ENCODE measurements around the gene CCT2. TPM values are rescaled to one million over a fixed set of nuclear protein-coding genes. Genes with fewer than 3 reads are reported as not detected.
"Not testable (repeated sequence)": the region's sequence is repeated elsewhere in the genome, so short reads cannot be mapped to it uniquely, and the experiment has no call there.

CCT2 gene
- total and polyA plus RNA-seq, 10 donors = 80.5 to 120 (median 92.6) TPM

DNA sequence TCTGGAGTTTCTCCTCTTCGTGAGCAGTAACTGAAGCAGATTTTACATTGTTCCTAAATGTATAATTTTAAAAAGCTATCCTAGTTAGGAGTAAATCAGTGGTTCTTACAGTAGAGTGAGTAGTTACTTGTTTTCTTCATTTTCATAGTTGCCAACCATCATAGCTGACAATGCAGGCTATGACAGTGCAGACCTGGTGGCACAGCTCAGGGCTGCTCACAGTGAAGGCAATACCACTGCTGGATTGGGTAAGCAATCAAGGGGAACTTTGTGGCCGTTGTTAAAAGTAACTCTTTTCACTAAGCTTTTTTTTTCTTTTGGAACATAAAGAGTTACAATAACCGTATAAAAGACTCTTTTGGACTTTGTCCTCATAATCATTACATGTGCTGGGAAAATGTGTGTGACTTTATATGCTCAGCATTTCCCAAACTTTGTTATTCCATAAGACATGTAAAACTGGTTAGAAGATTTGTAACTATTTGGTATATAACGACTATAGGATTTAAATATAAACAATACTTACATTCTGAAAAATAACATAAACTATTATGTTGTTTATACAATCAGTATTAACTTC lies 13.0 kb downstream of the CCT2 start:
- no peaks in the 10 kb centered on the region for H3K4me1 ChIP-seq

DNA sequence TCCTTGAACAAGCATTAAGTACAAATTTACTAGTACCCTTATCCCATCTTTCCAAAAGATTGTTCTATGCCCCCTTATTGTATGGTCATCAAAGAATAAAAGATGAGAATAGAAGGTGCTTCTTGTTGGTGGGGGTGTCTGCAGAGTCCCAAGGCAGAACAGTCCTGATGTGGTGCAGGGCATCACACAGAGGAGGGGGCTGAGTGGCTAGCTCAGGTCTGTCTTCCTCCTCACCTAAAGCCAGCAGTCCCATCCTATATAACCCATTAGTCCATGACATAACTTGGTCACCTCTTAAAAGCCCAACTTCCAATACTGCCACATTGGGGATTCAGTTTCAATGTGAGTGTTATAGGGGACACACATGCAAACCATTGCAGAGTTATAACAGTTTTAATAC lies 15.5 kb downstream of the CCT2 start:
- Histone ChIP-seq H3K36me3 (peaks cover 5 to 79% (median 75%) of the 10 kb centered on the region in 6 donors), H3K27ac (no peak overlapping the region), H3K27me3 (replicated peaks in 1 of 7) (no peaks in the 10 kb centered on the region), H3K4me3 (no peak overlapping the region), H3K9me3 (peaks cover 0 to 5% (median 0%) of the 10 kb centered on the region in 8 donors), H3K4me1 (no peaks in the 10 kb centered on the region)
- intact Hi-C loops (cut with DNase I; ENCODE audit: low total_unique reads) = no loop called here
- no peak for TF ChIP-seq POLR2A (IDR thresholded peaks at IDR 0.05)
- TF ChIP-seq POLR2AphosphoS5 (IDR thresholded peaks at IDR 0.05) = no peak
- TF ChIP-seq, protein P1, sequence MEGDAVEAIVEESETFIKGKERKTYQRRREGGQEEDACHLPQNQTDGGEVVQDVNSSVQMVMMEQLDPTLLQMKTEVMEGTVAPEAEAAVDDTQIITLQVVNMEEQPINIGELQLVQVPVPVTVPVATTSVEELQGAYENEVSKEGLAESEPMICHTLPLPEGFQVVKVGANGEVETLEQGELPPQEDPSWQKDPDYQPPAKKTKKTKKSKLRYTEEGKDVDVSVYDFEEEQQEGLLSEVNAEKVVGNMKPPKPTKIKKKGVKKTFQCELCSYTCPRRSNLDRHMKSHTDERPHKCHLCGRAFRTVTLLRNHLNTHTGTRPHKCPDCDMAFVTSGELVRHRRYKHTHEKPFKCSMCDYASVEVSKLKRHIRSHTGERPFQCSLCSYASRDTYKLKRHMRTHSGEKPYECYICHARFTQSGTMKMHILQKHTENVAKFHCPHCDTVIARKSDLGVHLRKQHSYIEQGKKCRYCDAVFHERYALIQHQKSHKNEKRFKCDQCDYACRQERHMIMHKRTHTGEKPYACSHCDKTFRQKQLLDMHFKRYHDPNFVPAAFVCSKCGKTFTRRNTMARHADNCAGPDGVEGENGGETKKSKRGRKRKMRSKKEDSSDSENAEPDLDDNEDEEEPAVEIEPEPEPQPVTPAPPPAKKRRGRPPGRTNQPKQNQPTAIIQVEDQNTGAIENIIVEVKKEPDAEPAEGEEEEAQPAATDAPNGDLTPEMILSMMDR (IDR thresholded peaks at IDR 0.05 in 8 of 11, conservative IDR thresholded peaks at IDR 0.05 in 3 of 11) = no peak
- no peak for DNase-seq

More for the DNA sequence above, 13.0 kb downstream of the CCT2 start:
- no peak for TF ChIP-seq POLR2AphosphoS5 (IDR thresholded peaks at IDR 0.05)
- TF ChIP-seq, protein P1 (IDR thresholded peaks at IDR 0.05 in 8 of 11, conservative IDR thresholded peaks at IDR 0.05 in 3 of 11) = no peak
- TF ChIP-seq POLR2A (IDR thresholded peaks at IDR 0.05) = no peak
- H3K36me3 ChIP-seq = peaks cover 5 to 100% (median 96%) of the 10 kb centered on the region in 6 donors
- no peaks in the 10 kb centered on the region for H3K27me3 ChIP-seq (replicated peaks in 1 of 7)
- 62 to 85% (median 71%) methylated on average over 4 of the region's 4 CpGs for WGBS, 5 donors
- intact Hi-C loops (cut with DNase I; ENCODE audit: low total_unique reads) = no loop called here
- H3K27ac ChIP-seq = no peak overlapping the region
- no peak for DNase-seq
- no peak overlapping the region for H3K4me3 ChIP-seq
- peaks cover 0 to 1% (median 0%) of the 10 kb centered on the region in 8 donors for H3K9me3 ChIP-seq

DNA sequence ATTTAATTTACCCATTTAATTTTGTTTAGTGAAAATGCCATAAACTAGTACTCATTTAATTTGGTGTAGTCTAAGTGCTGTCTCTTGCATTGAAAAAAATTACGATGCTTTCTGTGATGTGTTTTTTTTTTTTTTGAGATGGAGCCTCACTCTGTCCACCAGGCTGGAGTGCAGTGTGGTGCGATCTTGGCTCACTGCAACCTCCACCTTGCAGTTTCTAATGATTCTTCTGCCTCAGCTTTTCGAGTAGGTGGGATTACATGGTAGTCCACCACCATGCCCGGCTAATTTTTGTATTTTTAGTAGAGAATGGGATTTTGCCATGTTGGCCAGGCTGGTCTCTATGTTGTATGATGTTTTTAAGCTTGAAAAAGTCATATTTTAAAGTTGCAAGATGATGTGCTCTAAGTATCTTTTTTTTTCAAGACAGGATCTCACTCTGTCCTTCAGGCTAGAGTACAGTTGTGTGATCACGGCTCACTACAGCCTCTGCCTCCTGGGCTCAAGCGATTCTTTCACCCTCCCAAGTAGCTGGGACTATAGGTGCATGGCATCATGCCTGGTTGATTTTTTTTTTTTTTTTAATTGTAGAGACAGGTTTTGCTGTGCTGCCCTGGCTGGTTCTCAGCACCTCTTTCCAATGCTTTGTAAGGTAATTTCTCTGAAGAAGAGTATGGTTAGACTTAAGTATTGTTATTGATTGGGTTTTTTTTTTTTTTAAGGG lies 16.9 kb downstream of the CCT2 start:
- H3K4me3 ChIP-seq = no peak overlapping the region
- no peak for DNase-seq
- TF ChIP-seq POLR2AphosphoS5 (IDR thresholded peaks at IDR 0.05) (no peak), POLR2A (IDR thresholded peaks at IDR 0.05) (no peak)
- TF ChIP-seq, protein P1 (IDR thresholded peaks at IDR 0.05 in 8 of 11, conservative IDR thresholded peaks at IDR 0.05 in 3 of 11) = no peak
- no peak overlapping the region for H3K27ac ChIP-seq
- 93 to 98% (median 96%) methylated on average over 6 of the region's 6 CpGs for WGBS, 5 donors
- no peaks in the 10 kb centered on the region for H3K4me1 ChIP-seq
- peaks cover 5 to 65% (median 65%) of the 10 kb centered on the region in 6 donors for H3K36me3 ChIP-seq
- H3K9me3 ChIP-seq = peaks cover 0 to 5% (median 0%) of the 10 kb centered on the region in 8 donors
- intact Hi-C loops (cut with DNase I; ENCODE audit: low total_unique reads) = no loop called here
- no peaks in the 10 kb centered on the region for H3K27me3 ChIP-seq (replicated peaks in 1 of 7)

DNA sequence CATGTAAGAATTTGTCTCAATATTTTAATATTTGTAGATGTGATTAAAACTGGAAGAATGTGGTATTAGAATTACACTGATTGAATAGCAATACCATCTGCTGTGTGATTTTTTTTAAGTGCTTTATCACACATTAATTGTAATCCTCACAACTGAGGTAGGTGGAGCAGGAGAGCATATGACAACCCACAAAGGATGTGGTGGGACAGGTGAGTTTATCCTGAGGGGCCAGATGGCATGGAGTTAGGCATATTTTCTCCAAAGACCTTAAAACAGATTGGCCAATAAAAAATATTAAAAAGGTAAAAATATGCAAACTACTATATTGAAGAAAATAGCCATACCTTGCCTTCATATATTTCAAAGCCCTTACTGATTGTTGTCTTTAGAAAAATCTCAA lies 17.7 kb downstream of the CCT2 start:
- Histone ChIP-seq H3K27me3 (replicated peaks in 1 of 7) (no peaks in the 10 kb centered on the region), H3K36me3 (peaks cover 3 to 57% (median 56%) of the 10 kb centered on the region in 6 donors), H3K4me3 (no peak overlapping the region), H3K4me1 (peaks cover 0 to 4% (median 1%) of the 10 kb centered on the region in 6 donors), H3K27ac (no peak overlapping the region), H3K9me3 (peaks cover 0 to 5% (median 0%) of the 10 kb centered on the region in 8 donors)
- intact Hi-C loops (cut with DNase I; ENCODE audit: low total_unique reads) = no loop called here
- TF ChIP-seq POLR2AphosphoS5 (IDR thresholded peaks at IDR 0.05) (no peak), POLR2A (IDR thresholded peaks at IDR 0.05) (no peak)
- TF ChIP-seq, protein P1 (IDR thresholded peaks at IDR 0.05 in 8 of 11, conservative IDR thresholded peaks at IDR 0.05 in 3 of 11) = no peak
- no peak for DNase-seq

DNA sequence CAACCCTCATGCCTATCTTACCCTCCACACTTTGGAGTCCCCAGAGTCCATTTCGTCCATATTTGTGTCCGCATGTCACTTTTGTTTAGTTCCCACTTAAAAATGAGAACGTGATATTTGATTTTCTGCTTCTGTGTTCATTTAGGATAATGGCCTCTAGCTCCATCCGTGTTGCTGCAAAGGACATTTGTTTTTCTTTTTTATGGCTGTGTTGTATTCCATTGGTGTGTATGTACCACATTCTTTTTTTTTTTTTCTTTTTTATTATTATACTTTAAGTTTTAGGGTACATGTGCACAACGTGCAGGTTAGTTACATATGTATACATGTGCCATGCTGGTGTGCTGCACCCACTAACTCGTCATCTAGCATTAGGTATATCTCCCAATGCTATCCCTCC lies 18.3 kb downstream of the CCT2 start:
- H3K36me3 ChIP-seq = peaks cover 0 to 51% (median 51%) of the 10 kb centered on the region in 6 donors
- WGBS, 5 donors = 95 to 99% (median 97%) methylated on average over 5 to 6 of the region's 6 CpGs
- H3K27me3 ChIP-seq (replicated peaks in 1 of 7); H3K4me3 ChIP-seq; DNase-seq; intact Hi-C loops (cut with DNase I; ENCODE audit: low total_unique reads); H3K27ac ChIP-seq; H3K9me3 ChIP-seq; H3K4me1 ChIP-seq: not testable (repeated sequence)

DNA sequence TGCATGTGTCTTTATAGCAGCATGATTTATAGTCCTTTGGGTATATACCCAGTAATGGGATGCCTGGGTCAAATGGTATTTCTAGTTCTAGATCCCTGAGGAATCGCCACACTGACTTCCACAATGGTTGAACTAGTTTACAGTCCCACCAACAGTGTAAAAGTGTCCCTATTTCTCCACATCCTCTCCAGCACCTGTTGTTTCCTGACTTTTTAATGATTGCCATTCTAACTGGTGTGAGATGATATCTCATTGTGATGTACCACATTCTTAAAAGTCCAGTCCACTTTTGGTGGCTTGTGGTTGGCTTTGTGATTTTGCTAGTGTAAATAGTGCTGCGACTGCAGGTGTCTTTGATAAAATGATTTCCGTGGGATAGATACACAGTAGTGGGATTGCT lies 19.0 kb downstream of the CCT2 start:
- H3K27me3 ChIP-seq (replicated peaks in 1 of 7); H3K4me3 ChIP-seq; DNase-seq; H3K4me1 ChIP-seq; H3K27ac ChIP-seq; H3K9me3 ChIP-seq; intact Hi-C loops (cut with DNase I; ENCODE audit: low total_unique reads): not testable (repeated sequence)
- 91 to 95% (median 93%) methylated on average over 2 of the region's 3 CpGs for WGBS, 5 donors
- H3K36me3 ChIP-seq = peaks cover 0 to 44% (median 43%) of the 10 kb centered on the region in 6 donors

Data from spleen (tissue), 11 donors.